HG03064 (cell line): Measurements from ENCODE around the gene DNAAF1.

Experiments used
- ATAC-seq: cut with Tn5 transposase; IDR thresholded peaks from one replicate; pipeline ENCODE4 v1.9.1; 2021; ENCODE audit warnings: low read depth; ENCODE audit not compliant: unreplicated experiment

Gene DNAAF1

DNA sequence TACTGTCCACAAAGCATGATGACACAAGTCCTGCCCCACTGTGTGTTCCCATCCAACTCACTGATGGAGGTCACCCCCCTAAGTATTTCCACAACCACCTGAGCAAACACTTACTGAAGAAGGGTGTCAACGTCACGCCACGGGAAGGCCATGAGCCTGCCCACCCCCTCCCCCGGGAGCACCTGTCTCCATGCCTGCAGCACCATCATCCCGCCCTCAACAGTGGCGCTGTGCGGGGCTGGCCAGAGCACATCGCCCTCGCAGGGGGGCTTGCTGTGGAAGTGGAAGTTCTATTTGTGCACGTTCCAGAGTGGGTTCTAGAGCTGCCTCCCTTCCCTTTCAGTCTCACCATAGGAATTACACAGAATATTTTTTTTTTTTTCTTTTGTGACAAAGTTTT is 24.1 kb upstream of the DNAAF1 start:
- ATAC-seq, result no peak

GRCh38 chr16:84124257-84125073 is 20.6 kb upstream of the DNAAF1 start:
- ATAC-seq, result no peak

DNA sequence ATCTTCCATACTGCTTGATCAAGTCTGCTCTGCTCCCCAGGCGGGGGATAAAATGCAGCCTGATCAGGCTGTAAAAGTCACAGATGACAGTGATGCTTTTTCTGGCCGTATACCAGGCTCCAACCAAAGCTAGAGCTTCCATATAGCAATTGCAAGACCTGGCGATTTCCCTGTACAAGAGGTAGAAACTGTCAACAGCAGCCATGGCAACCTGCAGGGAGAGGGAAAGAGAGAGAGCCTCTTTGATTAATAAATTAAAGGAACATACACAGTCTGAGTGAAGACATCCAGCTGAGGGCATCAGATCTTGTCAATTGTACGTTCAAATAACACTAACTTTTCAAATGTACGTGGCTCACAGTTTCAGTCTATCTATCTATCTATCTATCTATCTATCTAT is 14.0 kb upstream of the DNAAF1 start:
- ATAC-seq, result no peak

GRCh38 chr16:84132527-84133285 is 12.4 kb upstream of the DNAAF1 start:
- ATAC-seq, result no peak

- ATAC-seq, result no peak
Measured at GRCh38 chr16:84136331-84137125, 8.6 kb upstream of the DNAAF1 start.

GRCh38 chr16:84137287-84137686 is 7.8 kb upstream of the DNAAF1 start:
- ATAC-seq, result no peak

- ATAC-seq, result no peak
Measured at GRCh38 chr16:84137769-84138357, 7.2 kb upstream of the DNAAF1 start.

DNA sequence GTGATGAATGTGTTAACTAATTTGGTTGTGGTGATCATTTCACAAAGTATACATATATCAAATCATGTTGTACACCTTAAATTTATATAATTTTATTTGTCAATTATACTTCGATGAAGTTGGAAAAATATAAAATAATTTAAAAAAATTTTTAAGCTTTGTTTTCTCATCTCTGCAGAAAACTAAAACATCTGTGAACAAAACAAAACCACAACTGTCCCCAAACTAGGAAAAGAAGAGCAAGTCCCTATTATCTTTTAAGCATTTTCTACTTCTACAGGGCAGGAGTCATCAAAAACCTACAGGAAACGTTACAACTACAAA is 6.6 kb upstream of the DNAAF1 start:
- ATAC-seq, result no peak

DNA sequence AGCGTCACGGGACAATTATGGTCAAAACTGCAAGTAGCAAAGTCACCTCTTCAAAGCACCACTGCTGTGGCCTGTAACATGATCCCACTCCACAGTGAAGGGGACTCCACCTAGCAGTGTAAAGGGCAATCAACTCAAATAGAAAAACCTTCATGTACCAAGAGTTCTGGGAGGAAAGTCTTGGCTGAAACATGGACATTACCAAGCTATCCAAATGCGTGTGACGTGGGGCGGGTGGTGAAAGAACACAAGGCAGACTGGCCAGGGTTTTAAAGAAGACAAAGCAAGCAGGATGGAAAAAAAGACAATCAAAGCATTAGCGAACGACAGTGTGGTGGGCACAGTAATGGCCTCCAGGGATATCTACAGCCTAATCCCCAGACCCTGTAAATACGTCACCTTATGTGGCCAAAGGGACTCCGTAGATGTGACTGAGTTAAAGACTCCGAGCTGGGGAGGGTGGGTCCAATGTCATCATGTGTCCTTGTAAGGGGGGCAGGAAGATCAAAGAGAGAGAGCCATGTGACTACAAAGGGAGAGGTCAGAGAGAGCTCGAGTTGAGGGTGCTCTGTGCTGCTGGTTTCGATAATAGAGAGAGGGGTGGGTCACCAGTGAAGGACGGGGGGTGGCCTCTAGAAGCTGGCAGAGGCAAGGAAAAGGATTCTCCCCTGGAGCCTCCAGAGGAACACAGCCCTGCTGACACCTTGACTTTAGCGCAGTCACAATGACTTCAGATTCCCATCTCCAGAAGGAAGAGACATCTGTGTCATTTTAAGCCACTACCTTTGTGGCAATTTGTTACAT is 6.1 kb upstream of the DNAAF1 start:
- ATAC-seq, result peak; percentile 91

DNA sequence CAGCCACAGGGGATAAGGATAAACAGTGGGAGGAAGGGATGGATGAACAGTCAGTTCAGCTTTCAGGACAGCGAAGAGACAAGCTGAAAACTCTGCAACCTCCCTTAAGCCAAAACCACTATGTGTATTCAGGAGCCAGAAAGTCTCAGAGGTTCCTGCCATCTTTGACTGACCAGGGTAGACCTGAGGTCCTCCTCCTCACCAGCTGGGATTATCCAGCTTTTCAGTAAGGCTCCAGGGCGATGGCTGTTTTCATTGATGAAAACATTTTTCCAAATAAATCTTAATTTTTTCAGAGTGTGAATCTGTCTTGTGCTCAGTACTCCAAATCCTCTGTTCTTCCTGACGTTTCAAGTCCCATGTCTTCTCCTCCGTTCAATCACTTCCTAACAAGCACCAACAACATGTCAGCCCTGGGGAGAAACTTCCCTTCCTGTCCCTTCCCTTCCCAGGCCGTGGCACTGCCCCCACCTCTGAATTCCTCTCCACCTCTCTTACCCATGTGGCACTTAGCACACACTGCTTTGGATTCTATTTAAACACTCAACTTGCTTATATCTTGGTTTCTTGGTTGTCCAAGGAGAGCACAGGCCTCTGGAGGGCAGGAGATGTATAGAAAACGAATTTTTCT is 5.4 kb upstream of the DNAAF1 start:
- no peak for ATAC-seq

- ATAC-seq, result no peak
Measured at GRCh38 chr16:84141143-84141670, 3.9 kb upstream of the DNAAF1 start.

- no peak for ATAC-seq
Measured at GRCh38 chr16:84143081-84143480, 2.0 kb upstream of the DNAAF1 start.

DNA sequence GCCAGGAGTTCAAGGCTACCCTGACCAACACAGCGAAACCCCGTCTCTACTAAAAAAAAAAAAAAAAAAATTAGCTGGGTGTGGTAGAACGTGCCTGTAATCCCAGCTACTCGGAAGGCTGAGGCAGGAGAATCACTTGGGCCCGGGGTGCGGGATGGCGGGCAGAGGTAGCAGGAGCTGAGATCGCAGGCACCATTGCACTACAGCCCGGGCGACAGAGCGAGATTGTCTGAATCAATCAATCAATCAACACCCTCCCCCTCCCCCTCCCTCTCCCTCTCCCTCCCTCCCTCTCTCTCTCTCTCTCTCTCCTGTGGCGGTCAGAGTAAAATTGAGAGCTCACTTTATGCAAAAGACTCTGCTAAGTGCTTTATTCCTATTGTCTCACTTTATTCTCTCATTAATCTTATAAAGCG is 1.3 kb upstream of the DNAAF1 start:
- ATAC-seq, result no peak

DNA sequence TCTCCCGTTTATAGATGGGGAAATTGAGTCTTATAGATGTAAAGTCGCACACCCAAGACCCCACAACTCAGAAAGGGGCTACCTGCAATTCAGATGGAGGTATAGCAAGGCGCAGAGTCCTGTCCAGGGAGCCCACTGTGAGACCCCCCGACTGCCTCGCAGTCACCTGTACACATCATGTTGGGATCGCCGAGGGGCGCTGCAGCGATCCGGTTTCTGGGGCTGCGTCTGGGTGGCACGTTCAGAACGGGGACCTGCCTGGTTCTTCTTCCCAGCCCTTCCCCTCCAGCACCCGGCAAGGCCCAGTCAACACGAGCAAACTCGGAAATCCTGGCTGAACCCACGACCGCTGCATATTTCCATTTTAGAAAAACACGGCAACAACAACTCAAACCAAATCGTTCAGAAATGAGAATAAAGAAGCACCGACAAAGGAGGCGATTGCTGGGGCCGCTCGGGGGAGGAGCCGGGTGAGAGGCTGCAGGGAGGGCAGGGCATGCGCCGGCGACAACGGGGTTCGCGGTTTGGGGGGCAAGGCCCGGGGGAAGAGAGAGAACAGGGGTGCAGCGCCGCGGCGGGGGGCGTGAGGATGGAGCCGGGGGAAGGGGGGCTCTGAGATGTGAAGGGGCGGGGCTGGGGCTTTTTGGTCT is 774 bp upstream of the DNAAF1 start:
- peak; percentile 16 for ATAC-seq

DNA sequence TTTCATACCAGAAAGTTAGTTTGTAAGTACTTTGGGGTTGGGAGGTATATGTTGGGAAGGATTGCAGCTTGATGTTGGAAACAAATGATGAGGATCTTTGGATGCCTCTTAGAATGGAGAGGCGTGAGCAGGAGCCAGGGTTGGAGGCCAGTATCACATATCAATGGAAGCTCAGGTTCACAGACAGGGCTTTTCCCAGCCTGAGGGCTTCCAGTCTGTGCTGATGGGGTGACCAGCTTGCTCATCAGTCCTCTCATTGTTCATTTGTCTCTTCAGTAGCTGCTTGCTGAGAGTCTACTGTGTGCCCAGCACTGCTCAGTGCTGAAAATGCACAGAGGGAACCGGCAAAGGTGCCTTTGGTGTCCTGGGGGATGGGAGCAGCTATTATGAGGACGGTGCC is 5.8 kb downstream of the DNAAF1 start:
- no peak for ATAC-seq

GRCh38 chr16:84153660-84154214 is 8.6 kb downstream of the DNAAF1 start:
- no peak for ATAC-seq

GRCh38 chr16:84155226-84155625 is 10.1 kb downstream of the DNAAF1 start:
- no peak for ATAC-seq

GRCh38 chr16:84155771-84156170 is 10.7 kb downstream of the DNAAF1 start:
- ATAC-seq, result no peak

DNA sequence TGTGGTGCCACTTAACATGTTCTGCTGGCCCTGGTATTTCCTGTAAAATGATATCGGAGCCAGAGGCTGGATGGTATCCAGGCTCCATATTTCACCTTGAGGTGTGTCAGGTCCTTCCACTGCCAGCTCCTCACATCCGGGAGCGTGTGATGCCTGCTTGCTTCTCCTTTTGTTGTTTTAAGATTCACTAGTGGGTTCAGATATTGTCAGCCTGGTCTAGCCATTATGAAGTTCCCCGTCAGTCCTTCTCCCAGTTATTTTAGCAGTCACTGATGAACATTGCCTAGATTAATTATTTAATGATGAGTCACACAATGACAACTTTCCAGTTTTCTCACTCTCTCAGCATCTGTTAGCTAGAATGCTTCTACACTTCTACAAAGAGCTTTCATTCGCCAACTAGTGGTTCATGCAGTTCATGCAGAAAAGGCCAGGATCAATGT is 11.3 kb downstream of the DNAAF1 start:
- no peak for ATAC-seq
